Lung (tissue), 12 donors: ENCODE data around the gene CD79A. TPM values are rescaled to one million over a fixed set of nuclear protein-coding genes. Genes with fewer than 3 reads are reported as not detected.

Experiments used
- ATAC-seq: fragments of 200-7000 bp; cut with Tn5 transposase; one replicate; pipeline ENCODE4 v1.9.1; 2020; ENCODE audit warnings: moderate number of reproducible peaks; ENCODE audit not compliant: insufficient read depth, low FRiP score
- DNase-seq, 3 donors: peaks; one replicate each; pipeline ENCODE4 v3.0.0-alpha.2; 2013 to 2017
- H3K27ac ChIP-seq, 2 donors: one replicate each; pipeline ENCODE4 v1.5.1; 2013; ENCODE audit warnings: mild to moderate bottlenecking in 2 of 2, moderate library complexity in 2 of 2, control low read depth in 1 of 2, inconsistent platforms in 1 of 2, low read depth in 1 of 2, low read length in 1 of 2
- H3K27me3 ChIP-seq, 3 donors: one replicate each; pipeline ENCODE4 v1.5.1; 2013; ENCODE audit warnings: low read length in 2 of 3; ENCODE audit not compliant: control insufficient read depth in 3 of 3, insufficient read depth in 3 of 3
- H3K36me3 ChIP-seq, 4 donors: one replicate each; pipeline ENCODE4 v1.5.1; 2013; ENCODE audit warnings: low read length in 4 of 4, mild to moderate bottlenecking in 1 of 4, moderate library complexity in 1 of 4; ENCODE audit not compliant: control insufficient read depth in 4 of 4, insufficient read depth in 4 of 4
- H3K4me1 ChIP-seq, 5 donors: one replicate each; pipeline ENCODE4 v1.5.1; 2013; ENCODE audit warnings: low read length in 5 of 5, mild to moderate bottlenecking in 2 of 5, moderate library complexity in 1 of 5; ENCODE audit not compliant: control insufficient read depth in 5 of 5, insufficient read depth in 5 of 5
- H3K4me3 ChIP-seq: one replicate; pipeline ENCODE4 v1.5.1; 2013; ENCODE audit warnings: mild to moderate bottlenecking, control low read depth, moderate library complexity
- H3K9ac ChIP-seq, 2 donors: one replicate each; pipeline ENCODE4 v1.5.1; 2013; ENCODE audit warnings: low read length in 2 of 2, control low read depth in 1 of 2; ENCODE audit not compliant: insufficient read depth in 1 of 2
- H3K9me3 ChIP-seq, 4 donors: one replicate each; pipeline ENCODE4 v1.5.1; 2013; ENCODE audit warnings: low read length in 3 of 4, mild to moderate bottlenecking in 1 of 4, moderate library complexity in 1 of 4; ENCODE audit not compliant: control insufficient read depth in 4 of 4, insufficient read depth in 3 of 4
- WGBS, 2 donors: extraction: QIAGEN DNeasy Blood & Tissue Kit; methylation state at CpG; one replicate each; pipeline ENCODE4 v1.1.7; 2013; 5-methylcytosine and 5-hydroxymethylcytosine counted together
- polyA plus RNA-seq, 2 donors: library from polyadenylated mRNA; stranded (reverse); fragments of 200-250 nt; gene quantifications; one replicate each; pipeline ENCODE4 v1.2.1, GENCODE V29; 2013
- total RNA-seq, 2 donors: library from RNA; depleted of rRNA in 1 of 2; stranded (reverse); fragments of >200 nt in 1 of 2; gene quantifications; one replicate each; pipeline ENCODE4 v1.2.1, GENCODE V29; 2014 to 2021
- TF ChIP-seq, protein P1 (sequence below): IDR thresholded peaks from 2 replicates; pipeline ENCODE4 v1.5.1; 2012; ENCODE audit warnings: mild to moderate bottlenecking; ENCODE audit errors: control extremely low read depth, extremely low read depth
- donor health status: control.
- donor health status: control.
- donor health status: Bipolar disorder and iron deficiency.
- donor health status: healthy.
- donor health status: DM: yes; HTN: yes; CAD: no.

CD79A gene
- total and polyA plus RNA-seq, 4 donors, result 1.4 to 14.8 (median 5.9) TPM

DNA sequence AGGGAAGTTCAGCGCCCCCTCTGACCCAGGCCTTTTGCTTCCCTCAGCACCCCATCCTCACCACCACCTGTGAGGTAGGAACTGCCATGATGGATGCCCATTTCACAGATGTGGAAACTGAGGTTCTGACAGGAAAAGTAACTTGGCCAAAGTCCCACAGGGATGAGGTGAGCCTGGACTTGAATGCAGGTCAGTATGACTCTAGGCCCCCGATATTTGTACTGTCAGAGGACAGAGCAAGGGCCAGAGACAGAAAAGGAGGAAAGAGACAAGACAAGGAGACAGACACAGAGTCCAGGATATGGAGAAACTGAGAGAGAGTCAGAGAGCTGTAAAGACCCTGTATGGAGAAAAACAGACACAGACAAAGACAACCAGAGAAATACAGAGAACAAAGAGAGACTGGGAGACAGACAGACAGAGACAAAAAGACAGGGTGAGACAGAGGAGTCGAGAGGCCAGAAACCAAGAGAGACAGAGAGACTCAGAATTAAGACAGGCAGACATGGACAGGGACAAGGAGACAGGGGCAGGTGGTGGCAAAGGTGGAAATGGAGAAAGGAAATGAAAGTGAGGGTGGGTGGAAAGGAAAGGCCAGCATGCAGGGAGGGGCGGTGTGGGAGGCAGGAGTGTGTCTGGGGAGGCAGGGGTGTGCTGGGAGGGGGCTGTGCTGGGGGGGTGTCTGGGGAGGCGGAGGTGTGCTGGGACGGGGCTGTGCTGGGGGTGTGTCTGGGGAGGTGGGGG is 46.1 kb downstream of the CD79A start:
- H3K27me3 ChIP-seq, result peaks cover 5 to 91% (median 76%) of the 10 kb centered on the region in 3 donors

DNA sequence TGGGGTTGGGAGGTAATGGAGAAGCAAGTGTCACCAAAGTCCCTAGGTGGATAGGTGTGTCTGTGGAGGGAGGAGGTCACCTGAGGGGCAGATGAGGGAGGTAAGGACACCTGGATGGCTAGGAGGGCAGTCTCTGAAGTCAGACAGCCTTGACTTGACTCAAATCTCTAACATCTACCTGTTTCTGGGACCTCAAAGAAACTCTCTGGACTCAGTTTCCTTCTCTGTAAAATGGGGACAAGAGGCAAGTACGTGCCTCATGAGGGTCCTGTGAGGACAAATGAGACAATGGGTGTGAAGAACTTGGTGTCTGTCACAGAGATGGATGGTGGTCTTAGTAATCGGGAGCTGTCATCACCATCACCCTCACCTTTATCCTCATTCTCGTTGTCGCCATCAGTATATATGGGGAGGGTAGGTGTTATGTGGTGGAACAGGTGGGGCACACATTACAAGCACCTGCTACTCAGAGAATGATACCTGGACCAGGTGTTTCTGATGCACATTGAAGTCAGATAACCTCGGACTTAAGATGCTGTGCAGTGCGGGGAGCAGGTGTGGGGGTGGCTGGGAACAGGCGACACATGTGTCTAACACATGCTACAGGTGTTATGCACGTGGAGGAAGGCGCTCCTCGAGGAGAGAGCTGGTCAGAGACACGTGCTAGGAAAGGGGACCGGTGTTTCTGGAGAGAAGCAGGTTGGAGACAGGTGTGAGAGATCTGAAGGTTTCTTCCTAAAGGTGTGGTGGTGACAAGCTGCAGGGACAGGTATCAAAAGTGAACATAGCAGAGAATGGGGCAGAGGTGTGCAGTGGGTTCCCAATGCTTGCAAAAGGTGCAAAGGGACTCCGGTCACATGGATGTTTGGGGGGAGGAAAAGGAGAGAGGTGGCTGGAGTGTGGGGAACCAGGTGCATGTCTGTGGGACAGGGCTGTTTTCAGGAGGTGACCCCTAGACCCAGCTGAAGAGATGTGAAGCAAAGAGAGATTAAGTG is 47.4 kb downstream of the CD79A start:
- Histone ChIP-seq H3K27ac (no peak overlapping the region), H3K9ac (no peak overlapping the region), H3K4me3 (no peak overlapping the region), H3K36me3 (no peaks in the 10 kb centered on the region), H3K9me3 (peaks cover 0 to 10% (median 0%) of the 10 kb centered on the region in 4 donors), H3K4me1 (peaks cover 0 to 2% (median 0%) of the 10 kb centered on the region in 5 donors), H3K27me3 (peaks cover 5 to 88% (median 73%) of the 10 kb centered on the region in 3 donors)
- TF ChIP-seq, protein P1, sequence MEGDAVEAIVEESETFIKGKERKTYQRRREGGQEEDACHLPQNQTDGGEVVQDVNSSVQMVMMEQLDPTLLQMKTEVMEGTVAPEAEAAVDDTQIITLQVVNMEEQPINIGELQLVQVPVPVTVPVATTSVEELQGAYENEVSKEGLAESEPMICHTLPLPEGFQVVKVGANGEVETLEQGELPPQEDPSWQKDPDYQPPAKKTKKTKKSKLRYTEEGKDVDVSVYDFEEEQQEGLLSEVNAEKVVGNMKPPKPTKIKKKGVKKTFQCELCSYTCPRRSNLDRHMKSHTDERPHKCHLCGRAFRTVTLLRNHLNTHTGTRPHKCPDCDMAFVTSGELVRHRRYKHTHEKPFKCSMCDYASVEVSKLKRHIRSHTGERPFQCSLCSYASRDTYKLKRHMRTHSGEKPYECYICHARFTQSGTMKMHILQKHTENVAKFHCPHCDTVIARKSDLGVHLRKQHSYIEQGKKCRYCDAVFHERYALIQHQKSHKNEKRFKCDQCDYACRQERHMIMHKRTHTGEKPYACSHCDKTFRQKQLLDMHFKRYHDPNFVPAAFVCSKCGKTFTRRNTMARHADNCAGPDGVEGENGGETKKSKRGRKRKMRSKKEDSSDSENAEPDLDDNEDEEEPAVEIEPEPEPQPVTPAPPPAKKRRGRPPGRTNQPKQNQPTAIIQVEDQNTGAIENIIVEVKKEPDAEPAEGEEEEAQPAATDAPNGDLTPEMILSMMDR, result no peak
- WGBS, 2 donors, result 54 to 55% methylated on average over 13 of the region's 13 CpGs
- DNase-seq, result no peak
- no peak for ATAC-seq

More for the DNA sequence above, 46.1 kb downstream of the CD79A start:
- Histone ChIP-seq H3K4me1 (no peaks in the 10 kb centered on the region), H3K27ac (no peak overlapping the region), H3K9ac (no peak overlapping the region), H3K36me3 (no peaks in the 10 kb centered on the region), H3K4me3 (no peak overlapping the region), H3K9me3 (peaks cover 0 to 11% (median 0%) of the 10 kb centered on the region in 4 donors)
- ATAC-seq (no peak), DNase-seq (no peak)
- WGBS, 2 donors, result 30 to 51% methylated on average over 5 to 6 of the region's 6 CpGs
- TF ChIP-seq, protein P1, result no peak

DNA sequence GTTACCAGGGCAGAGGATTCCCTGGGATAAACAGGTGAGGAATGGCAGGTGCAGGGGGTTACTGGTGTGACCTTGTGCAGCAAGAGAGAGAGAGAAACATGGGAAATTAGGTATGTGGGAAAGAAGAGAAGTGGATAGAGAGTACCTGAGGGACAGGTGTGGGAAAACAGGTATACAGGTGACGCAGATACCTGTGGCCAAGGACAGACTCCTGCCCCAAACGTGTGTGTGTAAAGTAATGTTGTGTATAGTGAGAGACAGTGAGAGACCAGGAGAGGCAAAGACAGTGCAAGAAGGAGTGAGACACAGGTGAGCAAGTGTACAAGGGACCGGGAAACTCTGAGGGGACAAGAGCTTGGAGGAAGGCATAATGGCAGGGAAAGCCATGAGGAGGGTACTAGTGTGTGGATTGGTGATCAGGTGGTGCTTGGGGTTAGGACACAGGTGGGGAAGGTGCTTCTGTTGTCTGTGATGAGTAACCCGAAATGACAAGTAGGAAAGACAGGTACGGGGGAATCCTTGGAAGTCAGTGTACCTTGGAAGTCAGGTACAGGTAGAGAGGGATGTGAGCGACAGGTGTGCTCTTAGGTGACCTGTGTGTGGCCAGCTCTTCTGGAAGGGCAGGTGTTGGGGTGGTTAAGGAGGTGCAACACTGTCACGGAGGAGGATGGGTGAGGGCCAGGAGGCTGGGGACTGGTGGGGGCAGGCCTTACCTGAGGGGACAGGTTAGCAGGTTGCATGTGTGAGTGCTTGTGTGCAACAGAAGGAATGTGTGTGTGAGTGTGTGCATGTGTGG is 48.3 kb downstream of the CD79A start:
- Histone ChIP-seq H3K9ac (no peak overlapping the region), H3K27me3 (peaks cover 5 to 90% (median 75%) of the 10 kb centered on the region in 3 donors), H3K4me1 (peaks cover 0 to 2% (median 0%) of the 10 kb centered on the region in 5 donors), H3K9me3 (peaks cover 0 to 9% (median 0%) of the 10 kb centered on the region in 4 donors), H3K36me3 (no peaks in the 10 kb centered on the region), H3K4me3 (no peak overlapping the region), H3K27ac (no peak overlapping the region)
- DNase-seq (no peak), ATAC-seq (no peak)
- TF ChIP-seq, protein P1, result no peak
- 58 to 59% methylated on average over 7 of the region's 7 CpGs for WGBS, 2 donors
